HG03342 (cell line): ENCODE data around the gene AGAP2.

Experiments
- ATAC-seq: cut with Tn5 transposase; IDR thresholded peaks from one replicate; pipeline ENCODE4 v1.9.1; 2021; ENCODE audit warnings: mild to moderate bottlenecking, moderate library complexity; ENCODE audit not compliant: unreplicated experiment

The AGAP2 gene

DNA sequence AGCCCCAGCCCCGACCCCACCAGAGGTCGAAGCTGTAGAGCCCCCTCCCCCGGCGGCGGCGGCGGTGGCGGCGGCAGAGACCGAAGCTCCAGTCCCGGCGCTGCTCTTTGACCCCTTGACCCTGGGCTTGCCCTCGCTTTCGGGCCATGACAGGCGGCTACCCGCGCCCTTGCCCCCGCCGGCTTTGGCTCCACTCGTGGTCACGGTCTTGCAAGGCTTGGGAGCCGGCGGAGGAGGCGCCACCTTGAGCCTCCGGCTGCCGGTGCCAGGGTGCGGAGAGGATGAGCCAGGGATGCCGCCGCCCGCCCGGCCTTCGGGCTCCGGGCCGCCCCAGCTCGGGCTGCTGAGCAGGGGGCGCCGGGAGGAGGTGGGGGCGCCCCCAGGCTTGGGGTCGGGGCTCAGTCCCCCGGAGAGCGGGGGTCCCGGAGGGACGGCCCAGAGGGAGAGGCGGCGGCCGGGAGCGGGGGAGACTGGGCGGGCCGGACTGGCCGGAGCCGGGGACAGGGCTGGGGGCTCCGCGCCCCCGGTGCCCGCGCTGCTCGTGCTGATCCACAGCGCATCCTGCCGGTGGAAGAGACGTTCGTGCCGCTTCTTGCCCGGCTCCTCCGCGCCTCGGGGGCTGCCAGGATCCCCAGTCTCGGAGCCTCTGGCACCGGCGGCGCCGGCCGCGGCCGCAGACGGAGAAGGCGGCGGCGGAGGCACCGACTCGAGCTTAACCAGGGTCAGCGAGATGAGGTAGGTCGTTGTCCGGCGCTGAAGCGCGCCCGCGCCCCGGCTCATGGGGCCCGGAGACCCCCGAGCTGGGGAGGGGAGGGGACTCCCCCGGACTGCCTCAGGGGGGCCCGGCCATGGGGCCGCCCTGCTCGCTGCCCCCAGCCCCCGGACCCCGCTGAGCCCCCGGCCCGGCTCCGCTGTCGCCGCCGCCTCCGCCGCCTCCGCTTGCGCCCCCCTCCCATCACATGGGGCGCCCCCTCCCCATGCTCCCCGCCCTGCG, 778 bp downstream of the AGAP2 start:
- no peak for ATAC-seq

DNA sequence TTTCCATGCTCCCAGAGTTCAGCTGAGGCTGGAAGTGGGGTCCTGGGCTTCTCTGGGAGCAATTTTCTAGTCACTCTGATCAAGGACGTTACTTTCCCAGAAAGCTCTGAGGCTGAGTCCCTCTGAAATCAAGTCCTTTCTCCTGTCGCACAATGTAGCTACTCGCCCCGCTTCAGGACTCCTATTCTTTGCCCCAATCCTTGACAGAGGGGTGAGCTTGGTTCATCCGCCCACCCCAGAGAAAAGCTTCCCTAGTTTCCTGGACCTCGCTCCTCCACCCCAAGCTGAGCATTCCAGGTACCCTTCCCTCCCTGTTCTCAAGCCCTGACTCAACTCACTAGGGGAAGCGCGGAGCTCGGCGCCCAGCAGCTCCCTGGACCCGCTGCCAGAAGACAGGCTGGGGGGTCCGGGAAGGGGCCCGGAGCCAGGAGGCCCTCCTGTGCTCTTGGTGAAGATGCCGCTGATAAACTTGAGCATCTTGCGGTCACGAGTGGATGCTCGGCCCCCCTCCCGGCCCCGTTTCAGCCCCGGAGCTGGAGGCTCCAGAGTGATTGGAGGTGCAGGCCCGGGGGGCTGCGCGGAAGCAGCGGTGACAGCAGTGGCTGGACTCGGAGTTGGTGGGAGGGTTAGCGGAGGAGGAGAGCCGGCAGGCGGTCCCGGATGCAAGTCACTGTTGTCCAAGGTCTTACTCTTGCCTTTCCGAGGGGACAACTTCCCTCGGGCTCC, 1.6 kb downstream of the AGAP2 start:
- no peak for ATAC-seq

DNA sequence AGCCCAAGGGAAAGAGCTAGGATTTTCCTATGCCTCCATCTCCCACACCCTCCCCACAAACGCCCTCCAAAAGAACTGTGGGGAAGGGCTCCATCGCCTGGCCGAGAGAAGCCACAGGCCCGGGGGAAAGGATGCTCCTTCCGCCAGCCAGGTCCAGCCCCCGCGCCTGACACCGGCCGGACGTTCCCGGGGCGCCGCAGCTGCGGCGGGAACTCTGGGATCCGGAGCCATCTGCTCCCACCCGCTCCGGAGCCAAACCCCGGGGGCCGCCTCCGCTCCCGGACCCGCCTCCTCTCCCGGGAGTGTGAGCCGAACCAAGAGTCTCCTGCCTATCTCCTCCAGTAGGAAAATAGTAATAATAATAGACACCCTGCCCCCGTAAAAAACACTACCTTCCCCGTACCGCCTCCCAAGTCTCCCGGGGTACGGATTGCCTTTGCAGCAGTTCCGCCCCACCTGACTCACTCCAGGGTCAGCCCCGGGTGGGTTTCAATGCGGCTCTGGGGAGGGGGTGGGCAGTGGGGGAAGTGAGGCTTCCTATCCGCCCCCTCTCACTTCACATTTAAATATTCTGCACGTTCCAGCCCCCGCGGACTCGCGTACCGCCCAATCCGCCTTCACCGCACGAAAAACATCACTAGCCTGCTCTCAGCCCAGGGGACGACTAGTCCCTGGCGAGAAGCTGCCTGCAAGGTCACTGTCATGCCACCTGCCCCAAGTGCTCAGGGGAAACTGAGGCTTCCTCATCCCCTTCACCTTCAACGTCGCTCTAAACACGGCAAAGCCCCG, 2.4 kb downstream of the AGAP2 start:
- ATAC-seq = no peak

DNA sequence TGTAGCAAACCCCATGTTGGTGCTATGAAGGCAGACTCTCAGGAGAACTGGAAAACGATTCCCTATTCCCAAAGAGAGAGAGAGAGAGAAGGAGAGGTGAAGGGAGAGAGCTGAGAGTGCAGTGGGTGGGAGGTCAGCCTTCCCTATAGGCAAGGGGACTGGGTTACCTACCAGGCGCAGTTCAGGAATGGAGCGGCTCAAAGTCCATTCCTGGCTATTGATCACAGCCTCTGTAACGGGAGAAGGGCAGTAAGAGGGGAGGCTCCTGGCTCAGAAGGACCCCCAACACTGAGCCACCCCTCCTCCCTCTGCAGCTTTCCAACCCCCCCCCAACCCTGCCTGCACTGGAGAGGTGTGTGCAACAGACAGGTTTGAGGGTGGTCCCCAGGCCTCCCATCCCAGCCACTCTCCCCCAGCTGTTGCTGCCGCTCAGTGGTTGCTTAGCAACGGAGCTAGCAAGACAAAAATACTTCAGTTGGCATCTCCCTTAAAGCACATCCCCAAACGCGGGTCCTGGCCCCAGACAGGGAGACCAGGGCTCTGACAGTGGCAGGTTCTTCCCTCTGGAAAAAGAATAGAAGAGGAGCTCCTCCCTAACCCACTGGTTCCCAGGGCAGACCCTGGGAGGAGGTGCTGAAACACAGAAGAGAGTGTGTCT, 3.2 kb downstream of the AGAP2 start:
- no peak for ATAC-seq

DNA sequence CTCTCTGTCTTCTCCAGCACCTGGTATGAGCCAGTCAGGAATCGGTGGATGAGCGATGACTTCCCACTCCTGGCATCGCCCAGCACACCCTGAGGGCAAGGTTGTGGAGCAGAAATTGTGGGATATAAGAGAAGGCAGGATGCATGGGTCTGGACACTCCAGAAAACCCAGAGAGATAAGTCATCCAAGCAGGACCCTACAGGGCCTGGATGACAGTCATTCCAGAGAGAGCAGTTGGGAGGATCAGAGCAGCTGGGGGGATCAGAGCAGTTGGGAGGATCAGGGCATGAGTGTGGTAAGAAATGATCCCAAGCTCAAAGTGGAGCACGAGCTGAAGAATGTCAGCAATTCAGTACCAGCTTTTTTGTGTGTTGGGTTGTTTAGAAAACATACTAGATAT, 4.0 kb downstream of the AGAP2 start:
- no peak for ATAC-seq

DNA sequence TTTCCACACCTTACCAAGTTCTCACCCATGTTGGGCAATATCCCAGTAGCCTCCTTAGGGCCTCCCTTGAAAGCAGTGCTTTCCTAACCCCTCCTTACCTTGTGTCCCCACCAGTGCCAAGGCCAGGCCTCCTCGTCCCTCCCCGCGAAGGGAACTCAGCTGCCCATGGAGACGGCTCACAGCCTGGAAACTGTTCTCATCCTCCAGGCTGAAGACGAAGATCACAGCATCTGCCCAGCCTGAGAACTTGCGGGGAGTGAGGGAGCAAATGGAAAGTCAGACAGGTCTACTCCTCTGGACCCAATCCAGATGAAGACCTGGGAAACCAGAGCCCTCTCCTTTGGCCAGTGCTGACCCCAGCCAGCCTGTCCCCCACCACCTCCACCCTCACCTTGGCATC, 4.6 kb downstream of the AGAP2 start:
- no peak for ATAC-seq

DNA sequence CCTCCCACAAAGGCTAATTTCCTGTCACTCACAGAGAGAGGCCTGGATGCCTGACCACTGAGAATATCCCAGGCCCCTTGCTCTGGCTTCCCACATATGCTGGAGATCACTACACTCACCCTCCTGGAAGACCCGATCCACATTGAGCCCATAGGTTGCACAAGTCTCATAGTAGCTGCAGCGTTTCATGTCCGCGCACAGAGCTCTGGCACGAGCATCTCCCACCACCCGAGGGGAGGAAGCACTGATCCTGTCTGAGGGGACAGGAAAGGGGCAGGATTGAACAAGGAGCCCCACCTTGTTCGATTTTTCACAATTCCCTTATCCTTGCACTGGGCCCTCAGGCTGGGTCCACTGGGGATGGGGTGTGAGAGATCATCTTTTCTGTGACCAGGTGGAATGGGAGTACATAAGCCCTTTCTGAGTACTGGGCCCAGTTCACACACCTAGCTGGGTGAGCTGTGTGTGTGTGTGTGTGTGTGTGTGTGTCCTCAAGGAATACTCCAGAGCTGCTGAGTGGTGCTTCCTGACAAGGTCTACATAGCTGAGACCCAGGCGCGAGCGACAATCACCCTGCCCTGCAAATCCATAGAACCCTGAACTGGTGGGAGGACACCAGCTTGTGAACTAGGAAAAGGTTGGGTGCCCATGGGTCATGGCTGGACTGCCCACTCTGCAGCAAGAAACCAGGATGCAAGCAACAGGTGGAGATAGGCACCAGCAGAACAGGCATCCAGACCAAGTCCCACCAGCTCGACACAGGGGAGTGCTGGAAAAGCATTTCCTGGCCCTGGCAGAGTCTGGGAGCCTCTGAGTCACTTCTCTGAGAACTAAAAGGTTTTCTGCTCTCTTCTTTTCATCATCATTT, 5.6 kb downstream of the AGAP2 start:
- no peak for ATAC-seq

DNA sequence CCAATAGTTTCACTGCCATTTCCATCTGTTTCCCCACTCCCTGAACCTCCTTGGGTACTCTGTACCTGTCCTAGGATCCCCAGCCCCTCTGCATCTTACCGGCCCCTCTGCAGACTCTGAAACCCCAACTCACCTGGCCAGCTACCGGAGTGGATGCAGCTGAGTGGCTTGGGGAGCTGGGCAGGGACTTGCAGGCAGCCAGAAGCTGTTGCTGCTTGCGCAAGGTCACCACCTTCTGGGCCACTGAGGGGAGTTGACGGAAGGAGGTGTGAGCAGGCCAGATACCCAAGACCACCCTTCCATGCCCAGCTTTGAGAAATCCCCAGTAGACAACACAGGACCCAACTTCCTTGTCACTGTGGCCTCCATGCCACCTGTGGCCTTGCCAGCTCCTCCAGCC, 6.3 kb downstream of the AGAP2 start:
- ATAC-seq = no peak

DNA sequence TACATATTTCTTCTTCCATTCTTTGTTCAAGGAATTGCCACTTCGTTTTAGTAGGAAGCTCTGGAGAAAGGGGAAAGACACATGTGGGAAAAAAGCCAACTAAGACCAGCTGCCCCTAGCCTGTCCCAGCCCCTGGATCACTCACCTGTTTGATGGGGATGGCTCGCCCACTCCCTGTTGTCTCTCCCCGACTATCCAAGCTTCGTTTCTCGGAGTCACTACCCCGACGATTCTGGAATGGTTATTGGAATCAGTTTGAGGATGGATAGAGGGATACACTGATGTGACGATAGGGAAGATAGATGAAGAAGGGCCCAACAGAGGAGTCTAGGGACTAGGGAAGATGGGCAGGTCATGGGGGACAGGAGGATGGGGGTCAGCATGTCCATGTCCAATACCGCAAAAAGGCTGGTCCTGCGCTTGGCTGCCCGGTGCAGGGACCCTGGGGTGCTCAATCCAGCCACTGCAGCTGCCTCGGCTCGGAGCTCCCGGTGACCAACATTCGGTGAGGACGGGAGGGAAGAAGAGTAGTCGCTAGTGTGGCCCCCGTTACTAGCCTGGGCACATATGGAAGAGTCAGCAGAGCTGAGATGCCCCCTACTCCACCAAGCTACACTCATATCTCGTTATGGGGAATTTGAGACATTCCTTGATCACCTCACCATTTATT, 7.0 kb downstream of the AGAP2 start:
- ATAC-seq = no peak

DNA sequence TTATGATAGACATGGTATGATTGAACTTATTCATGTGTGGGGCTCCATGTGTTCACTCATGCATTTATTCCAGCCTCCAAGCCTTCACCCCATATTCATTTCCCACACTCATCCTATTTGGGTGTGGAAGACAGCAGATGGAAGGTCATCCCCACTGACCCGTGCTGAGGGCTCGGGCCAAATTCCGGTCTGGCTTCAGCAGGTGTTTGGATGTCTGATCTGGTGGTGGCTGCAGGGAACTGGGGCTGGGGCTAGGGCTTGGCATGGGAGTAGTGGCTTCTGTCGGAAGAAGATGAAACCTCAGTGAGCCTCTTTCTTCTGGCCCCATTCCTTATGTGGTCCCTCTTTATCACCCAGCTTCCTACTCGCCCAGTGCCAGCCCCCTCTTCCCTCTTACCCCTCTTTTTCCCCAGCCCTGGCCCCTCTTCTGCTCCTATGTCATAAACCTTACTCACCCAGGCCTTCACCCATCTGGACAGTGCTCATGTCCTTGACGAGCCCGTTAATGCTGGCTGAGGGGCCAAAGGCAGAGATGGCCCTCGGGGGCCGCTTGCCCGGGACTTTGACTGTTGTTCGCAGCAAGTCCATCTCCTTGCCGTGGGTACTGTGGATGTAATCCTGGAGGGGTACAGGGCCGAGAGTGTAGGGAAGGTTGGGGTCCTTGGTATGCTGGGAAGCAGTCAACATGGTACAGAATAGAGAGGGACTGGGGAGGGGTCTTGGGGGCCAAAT, 8.0 kb downstream of the AGAP2 start:
- no peak for ATAC-seq

DNA sequence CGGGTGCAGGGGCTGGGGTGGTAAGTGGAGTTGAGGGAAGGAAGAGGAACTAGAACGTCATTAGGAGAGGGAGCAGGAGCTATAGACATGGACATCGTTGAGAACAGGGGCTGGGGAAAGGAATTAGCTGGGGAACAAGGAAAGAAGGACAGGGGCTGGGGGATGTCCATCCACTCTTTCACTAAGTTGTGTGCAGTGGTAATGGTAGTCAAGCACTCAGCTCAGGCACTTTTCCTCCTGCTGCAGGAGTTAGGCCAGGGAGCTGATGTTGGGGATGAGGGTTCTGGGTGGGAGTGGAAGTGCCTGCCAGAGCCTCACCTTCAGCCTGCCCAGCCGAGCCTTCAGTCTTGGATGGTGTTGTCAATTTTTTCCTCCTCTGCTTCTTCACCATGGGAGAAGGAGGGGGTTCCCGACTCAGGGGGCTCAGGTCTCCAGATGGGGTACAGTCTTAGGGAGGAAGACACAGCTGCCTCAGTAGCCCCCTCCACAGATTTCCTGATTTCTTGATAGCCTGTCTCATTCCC, 9.2 kb downstream of the AGAP2 start:
- no peak for ATAC-seq

DNA sequence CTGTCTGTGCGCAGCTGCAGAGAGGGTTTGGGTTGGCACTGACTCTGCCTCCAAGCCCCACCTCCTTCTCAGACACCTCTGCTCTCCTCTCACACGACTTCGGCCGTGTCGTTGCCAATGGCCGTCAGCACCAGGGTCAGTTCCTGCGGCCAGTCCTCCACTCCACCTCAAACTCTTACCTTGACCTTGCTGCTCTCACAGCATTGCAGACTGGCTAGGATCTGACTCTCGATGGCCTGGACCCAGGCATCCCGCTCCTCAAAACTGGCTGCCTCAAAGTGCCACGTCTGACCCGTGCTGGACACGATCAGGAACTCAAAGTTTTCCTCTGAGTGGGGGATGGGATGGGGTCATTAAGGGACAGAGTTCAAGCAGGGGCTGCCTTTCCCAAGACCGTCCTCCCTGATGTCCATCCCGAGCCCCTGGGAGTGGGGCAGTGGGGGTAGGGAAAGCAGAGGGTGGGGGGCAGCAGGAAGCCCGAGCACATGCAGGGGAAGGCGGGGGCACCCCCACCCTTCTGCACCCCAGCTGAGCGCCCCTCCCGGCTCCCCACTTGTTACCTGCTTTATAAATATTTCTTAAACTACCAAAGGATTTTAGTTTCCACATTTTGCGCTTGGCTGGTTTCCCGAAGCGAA, 10.7 kb downstream of the AGAP2 start:
- no peak for ATAC-seq

DNA sequence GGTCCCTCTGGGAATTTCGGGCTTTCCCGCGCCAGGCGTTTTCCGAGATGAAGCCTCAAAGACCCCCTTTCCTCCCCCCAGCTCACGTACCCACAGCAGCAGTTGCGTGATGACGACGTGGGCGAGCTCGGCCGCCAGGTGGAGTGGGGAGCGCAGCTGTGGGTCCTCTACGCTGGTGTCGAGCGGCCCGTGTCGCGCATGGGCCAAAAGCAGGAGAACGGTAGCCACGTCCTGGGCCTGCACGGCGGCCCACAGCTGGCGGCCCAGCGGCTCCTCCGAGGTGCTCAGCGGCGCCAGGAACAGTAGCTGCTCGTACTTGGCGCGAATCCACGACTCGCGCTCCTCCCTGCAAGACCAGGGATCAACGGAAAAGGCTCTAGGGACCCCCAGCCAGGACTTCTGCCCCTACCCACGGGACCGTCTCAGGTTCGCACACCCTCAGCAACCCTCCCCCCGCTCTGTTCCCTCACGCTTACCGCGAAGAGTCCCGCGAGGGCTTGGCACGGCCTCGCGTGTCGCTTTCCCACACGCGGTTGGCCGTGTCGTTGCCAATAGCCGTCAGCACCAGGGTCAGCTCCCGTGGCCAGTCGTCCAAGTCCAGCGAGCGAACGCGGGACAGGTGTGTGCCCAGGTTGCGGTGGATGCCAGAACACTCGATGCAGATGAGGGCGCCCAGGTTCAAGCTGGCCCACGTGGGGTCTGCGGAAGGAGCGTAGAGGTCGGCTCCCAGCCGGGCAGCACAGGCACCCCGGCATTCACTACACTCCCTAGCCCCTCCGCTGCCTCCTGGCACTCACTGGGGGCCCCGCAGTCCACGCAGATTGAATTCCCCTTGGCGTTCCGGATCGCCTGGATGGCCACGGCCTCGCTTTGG, 11.4 kb downstream of the AGAP2 start:
- ATAC-seq = no peak

DNA sequence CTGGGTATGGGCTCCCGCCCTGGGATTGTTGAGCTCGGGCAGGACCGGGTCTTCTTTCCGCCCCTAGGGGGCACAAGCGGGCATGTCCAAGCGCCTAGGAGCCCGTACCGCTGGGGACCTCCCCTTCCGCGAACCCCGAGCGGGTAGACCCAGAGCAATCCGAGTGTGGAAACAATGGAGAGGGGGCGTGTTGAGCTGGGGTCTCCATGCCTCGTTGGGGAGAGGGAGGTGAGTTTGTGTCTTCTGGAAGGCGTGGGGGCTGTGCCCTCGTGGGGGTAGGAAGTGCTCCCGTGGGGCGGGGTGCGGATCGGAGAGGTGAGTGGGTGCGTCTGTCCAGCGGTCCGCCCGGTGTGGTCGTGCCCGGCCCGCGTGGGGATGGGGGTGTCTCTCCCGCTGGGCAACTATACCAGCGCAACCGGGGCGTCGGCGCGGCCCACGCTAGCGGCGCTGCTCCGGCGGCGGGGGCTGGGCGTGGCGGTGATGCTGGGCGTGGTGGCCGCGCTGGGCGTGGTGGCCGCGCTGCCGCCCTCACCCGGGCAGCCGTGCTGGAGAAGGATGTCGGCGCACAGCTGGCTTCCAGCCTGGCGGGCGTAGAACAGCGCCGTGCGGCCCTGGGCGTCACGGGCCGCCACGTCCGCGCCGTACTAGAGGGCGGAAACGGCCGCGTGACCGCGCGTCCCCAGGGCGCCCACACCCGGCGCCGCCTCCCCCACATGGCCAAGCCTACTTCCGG, 12.2 kb downstream of the AGAP2 start:
- ATAC-seq = no peak

DNA sequence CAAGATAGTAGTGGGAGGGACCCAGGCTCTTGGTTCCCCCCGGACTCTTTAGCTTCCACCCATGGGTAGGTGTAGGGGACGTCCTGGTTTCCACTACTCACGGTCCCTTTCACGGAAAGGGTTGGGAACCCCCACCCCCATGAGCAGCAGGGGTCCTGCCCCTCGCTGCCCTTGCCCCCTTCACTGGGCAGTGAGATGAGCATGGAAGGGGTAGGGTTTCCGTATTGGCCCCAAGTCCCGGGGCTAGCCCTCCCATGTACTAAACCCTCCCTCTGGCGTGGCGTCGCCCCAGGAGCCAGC, 12.7 kb downstream of the AGAP2 start:
- no peak for ATAC-seq

DNA sequence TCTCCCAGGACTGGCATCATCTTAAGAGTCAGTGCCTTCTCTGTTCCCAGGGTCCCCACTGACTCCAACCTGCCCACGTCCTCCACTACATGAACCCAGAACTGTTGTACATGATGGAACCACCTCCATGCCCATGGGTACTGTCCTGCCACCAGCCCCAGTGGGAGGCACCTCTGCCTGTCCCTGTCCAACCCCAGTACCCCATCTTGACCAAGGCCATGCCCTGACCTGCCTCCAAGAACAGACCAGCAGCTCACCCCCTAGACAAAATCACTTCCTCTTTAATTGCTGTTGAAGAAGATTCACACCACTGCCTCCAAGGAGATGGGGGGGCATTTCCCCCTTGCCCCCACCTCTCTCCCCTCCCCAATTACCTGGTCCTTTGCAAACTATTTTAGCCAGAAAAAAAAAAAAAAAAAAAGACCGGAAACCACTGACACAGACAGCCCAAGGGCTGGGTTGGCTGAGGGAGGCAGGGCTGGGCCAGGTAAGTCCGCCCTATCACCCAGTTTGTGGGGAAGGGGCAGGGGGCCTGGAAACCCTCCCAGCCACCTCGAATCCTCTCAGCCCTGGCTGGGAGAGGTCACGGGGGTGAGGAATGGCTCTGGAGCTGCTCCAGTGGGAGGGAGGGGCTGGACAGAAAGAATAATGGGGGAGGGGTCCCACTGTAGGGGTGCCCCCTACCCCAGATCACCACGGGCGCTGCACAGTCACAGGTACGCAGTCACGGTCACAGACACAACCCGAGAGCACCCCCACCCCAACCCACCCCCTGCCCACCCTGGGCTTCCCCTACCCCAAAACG, 13.4 kb downstream of the AGAP2 start:
- no peak for ATAC-seq
